Stimulated activated naive CD4-positive, alpha-beta T cell (primary cell): ENCODE data around the gene OTOP1.
"Not testable (repeated sequence)": the region's sequence is repeated elsewhere in the genome, so short reads cannot be mapped to it uniquely, and the experiment has no call there.

Experiments used
- DNase-seq, 6 experiments: peaks; one replicate each; lab custom pipeline; 2025; lab: John Stamatoyannopoulos, UW

Gene OTOP1

GRCh38 chr4:4226606-4227438, at the start of gene OTOP1:
OTOP1 (minus strand) TSS chr4:4226929; CDS start chr4:4226864, 65 bp downstream.
- DNase-seq: no peak

- no peak for DNase-seq
Observed at GRCh38 chr4:4274226-4274625, 47.5 kb upstream of the OTOP1 start.

- no peak for DNase-seq
Observed at GRCh38 chr4:4271912-4272311, 45.2 kb upstream of the OTOP1 start.

GRCh38 chr4:4270529-4270928, 43.8 kb upstream of the OTOP1 start:
- DNase-seq: no peak

- no peak for DNase-seq
Observed at GRCh38 chr4:4269856-4270255, 43.1 kb upstream of the OTOP1 start.

- DNase-seq: no peak
Observed at GRCh38 chr4:4269331-4269731, 42.6 kb upstream of the OTOP1 start.

- DNase-seq: no peak
Observed at GRCh38 chr4:4268776-4269175, 42.0 kb upstream of the OTOP1 start.

- no peak for DNase-seq
Observed at GRCh38 chr4:4267981-4268380, 41.3 kb upstream of the OTOP1 start.

GRCh38 chr4:4260185-4260751, 33.5 kb upstream of the OTOP1 start:
- DNase-seq: peak in 3 of 6 experiments; percentile 21 to 41 (median 23)

- DNase-seq: no peak
Observed at GRCh38 chr4:4259484-4260100, 32.9 kb upstream of the OTOP1 start.

GRCh38 chr4:4257705-4258104, 31.0 kb upstream of the OTOP1 start:
- not testable (repeated sequence) for DNase-seq

GRCh38 chr4:4256799-4257198, 30.1 kb upstream of the OTOP1 start:
- DNase-seq: no peak

- no peak for DNase-seq
Observed at GRCh38 chr4:4254666-4255065, 27.9 kb upstream of the OTOP1 start.

GRCh38 chr4:4254199-4254598, 27.5 kb upstream of the OTOP1 start:
- no peak for DNase-seq

GRCh38 chr4:4249866-4250265, 23.1 kb upstream of the OTOP1 start:
- DNase-seq: no peak

- not testable (repeated sequence) for DNase-seq
Observed at GRCh38 chr4:4249342-4249741, 22.6 kb upstream of the OTOP1 start.

GRCh38 chr4:4248885-4249203, 22.1 kb upstream of the OTOP1 start:
- no peak for DNase-seq

GRCh38 chr4:4248029-4248884, 21.5 kb upstream of the OTOP1 start, which contains the start of gene TMEM128:
TMEM128 (minus strand) TSS chr4:4248223; CDS start chr4:4248202, 21 bp downstream.
- peak; percentile 81 to 92 (median 87) for DNase-seq

- DNase-seq: no peak
Observed at GRCh38 chr4:4247696-4248028, 20.9 kb upstream of the OTOP1 start.

GRCh38 chr4:4245172-4245571, 18.4 kb upstream of the OTOP1 start:
- no peak for DNase-seq

- not testable (repeated sequence) for DNase-seq
Observed at GRCh38 chr4:4239551-4239950, 12.8 kb upstream of the OTOP1 start.

GRCh38 chr4:4233610-4234009, 6.9 kb upstream of the OTOP1 start:
- DNase-seq: no peak

- DNase-seq: no peak
Observed at GRCh38 chr4:4228356-4228668, 1.6 kb upstream of the OTOP1 start.
